ENCODE data around the gene RPL18A.

RPL18A gene

DNA sequence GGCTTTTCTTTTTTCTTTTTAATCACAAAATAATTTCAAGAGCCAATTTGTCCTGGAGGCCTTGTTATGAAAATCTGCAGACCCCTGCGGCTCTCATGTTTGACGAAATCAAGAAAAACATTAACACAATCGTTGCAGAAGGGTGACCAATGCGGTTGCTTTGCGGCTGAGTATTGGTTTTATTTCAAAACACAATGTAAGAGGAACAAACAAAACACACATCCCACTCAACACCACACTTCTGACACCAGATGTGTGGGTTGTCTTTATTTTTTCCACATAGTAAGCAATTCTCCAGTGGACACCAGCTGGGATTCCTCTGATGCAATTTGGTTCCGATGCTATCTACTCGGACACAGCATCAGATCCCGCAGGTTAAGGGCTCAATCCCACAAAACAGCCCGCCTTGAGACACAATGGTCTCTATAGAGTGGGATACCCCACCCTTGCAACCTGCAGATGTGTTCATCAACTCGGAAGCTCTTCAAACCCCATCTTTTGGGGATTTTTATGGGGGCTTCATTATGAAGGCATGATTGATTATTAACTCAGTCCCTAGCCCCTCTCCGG, 51.2 kb downstream of the RPL18A start:
- no peak for DNase-seq
